GM08714 (cell line): ENCODE measurements around the gene CNNM4.

ENCODE experiments used
- H3K4me3 ChIP-seq: fragments of 200-500 bp; sonication (Bioruptor generic); 2 replicates; pipeline ENCODE4 v1.5.1; 2014; ENCODE audit warnings: mild to moderate bottlenecking, low read length, inconsistent platforms
- ZNF274 ChIP-seq: IDR thresholded peaks from 2 replicates; pipeline ENCODE4 v1.6.1; 2012; ENCODE audit warnings: mild to moderate bottlenecking, low read depth, low read length

CNNM4 gene

DNA sequence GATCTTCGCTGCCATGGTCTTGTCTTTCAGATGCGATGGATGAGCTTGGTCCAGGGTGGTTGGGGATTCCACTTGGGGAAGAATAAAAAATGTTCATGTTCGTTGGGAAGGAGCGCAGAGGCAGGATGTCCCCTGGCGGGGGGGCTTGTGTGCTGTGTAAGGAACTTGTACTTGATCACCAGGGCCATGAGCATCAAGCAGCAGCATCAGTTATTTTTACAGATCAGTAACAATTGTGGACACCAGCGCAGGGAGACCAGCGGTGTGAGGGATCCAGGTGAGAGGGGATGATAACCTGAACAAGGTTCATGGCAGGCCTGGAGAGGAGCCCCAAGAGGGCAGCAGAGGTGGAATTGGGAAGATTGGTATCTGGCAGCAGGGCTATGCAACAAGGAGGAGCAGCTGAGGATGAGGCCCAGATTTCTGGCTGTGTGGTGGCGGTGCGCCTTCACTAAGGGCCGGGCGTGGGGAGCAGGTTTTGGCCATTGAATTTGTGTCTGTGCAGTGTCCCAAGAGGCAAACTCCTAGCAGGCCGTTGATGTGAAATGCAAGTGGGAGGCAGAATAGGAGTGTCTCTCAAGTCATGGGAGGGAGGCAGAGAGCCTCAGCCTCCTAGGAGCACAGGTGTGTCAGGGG lies 59.3 kb downstream of the CNNM4 start:
- no peak overlapping the region for H3K4me3 ChIP-seq
- no peak for TF ChIP-seq ZNF274

DNA sequence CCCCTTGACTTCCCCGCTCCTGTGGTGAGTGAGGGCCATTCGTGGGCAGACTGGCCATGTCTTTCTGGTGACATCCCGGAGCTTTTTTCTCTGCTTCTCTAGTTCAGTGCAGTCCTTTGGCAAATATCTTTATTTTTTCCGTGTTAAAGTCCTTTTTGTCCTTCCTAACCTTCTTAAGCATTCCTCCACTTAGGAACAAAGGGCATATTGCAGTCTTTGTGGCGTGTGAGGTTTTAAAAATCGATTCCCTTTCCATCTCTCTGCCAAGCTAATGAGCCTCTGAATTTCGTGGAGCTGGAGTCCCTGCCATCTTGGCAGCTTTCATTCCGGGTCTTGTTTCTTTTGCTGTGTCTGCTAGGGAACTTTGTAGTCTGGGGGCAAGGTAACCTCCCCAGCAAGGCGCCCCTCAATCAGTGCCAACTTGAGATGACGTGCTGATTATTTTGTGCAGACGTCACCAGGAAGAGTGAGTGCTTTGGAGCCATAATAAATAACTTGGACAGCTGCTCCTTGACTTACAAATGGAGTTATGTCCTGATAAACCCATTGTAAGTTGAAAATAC lies 60.5 kb downstream of the CNNM4 start:
- no peak for TF ChIP-seq ZNF274
- H3K4me3 ChIP-seq = no peak overlapping the region

DNA sequence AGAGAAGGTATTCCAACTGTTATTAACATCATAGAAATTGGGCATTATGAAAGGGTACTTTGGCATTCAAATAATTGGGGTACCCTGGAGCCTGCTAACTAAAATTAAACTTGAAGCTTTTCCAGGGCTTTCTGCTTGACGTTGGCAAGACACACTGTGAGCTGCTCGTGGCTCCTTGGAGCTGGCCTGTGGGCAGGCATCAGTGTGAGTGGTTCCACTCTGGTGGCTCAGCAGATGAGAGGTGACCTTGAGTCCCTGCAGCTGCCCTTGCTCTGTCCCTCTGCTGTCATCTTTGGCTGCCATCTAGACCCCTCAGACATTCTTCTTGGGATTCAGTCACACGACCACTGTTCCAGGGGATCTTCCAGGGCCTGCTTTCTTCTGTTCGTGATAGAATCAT lies 62.1 kb downstream of the CNNM4 start:
- TF ChIP-seq ZNF274 = no peak
- H3K4me3 ChIP-seq = no peak overlapping the region

DNA sequence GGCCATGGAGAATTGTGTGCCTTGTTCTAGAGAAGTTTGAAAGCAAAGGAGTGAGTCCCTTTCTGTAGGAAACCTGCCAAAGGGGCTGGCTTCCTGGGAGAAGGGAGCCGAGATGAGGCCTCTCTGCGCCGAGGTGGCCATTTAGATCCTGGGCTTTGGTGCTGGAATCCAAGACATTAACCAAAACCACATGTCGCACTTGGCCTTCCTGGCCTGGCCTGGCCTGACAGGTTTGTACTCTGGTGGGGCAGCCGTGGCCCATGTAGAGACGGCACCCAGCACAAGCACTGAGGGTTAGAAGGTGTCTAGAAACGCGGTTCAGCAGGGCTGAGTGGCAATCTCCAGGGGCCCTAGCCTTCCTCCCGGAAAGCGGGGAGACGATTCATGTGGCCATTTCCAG lies 62.5 kb downstream of the CNNM4 start:
- H3K4me3 ChIP-seq = no peak overlapping the region
- TF ChIP-seq ZNF274 = no peak

DNA sequence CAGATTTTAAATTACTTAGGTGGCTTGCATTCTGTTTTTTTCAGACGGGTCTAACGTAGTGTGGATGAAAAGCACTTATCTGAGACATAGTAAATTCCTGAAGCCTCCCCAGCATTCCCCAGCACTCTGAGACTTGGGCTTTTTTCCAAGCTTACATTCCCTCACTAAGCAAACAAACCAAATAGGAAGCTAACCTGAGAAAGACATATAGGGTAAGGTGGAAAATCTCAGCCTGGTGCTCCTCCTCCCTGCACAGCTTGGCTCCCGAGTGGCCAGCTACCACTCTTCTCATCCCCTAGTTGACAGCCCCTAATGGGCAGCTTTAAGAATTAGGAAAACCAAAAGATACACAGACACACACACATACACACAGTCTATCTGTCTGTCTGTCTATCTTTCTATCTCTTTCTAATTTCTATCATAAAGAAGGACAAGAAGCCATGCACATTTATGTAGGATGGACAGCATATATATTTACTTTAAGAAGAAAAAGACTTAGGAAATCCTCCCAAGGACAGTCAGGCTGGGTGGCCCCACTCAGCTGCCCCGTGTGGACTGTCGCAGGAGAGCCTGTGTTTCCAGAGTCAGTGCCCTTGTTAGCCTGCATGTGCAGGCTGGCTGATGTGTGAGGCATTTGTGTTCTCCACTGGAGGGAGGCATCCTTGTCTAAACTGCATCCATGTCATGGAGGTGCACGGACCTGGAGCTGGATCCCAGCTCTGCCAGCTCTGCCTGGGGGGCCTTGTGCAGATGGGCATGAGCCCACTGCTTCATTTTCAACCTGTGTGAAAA lies 63.6 kb downstream of the CNNM4 start:
- TF ChIP-seq ZNF274 = no peak
- no peak overlapping the region for H3K4me3 ChIP-seq

GRCh38 chr2:96825057-96825456 lies 64.4 kb downstream of the CNNM4 start:
- no peak for TF ChIP-seq ZNF274
- no peak overlapping the region for H3K4me3 ChIP-seq

DNA sequence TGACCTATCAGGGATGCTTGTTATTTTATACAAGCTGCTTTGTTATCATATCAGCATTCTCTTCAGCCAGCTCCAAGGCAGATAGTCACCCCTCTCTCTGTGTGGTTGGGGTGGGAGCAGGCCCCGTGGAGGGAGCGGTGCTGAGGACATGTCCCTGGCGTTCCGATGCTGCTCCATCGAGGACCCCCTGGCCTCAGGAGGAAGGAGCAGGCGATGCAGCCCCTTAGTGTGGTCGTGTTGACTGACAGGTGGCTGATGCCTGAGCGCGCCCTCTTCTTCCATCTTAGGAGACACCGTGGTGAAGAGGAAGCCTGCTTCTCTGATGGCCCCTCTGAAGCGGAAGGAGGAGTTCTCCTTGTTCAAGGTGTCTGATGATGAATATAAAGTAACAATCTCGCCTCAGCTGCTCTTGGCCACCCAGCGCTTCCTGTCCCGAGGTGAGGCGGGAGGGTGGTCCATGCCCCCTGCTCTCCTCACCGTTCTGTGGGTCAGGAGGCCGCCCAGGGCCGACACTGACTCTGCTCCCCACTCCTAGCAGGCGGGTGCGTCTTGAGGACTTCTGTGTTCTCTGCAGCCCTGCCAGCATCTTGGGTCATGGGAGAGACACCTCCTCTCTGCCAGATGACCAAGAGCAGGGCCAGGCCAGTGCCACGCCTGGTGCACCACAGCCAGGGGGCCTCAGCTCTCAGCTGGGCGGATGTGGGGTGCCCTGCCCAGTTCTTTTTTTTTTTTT lies 66.0 kb downstream of the CNNM4 start:
- H3K4me3 ChIP-seq = no peak overlapping the region
- no peak for TF ChIP-seq ZNF274

DNA sequence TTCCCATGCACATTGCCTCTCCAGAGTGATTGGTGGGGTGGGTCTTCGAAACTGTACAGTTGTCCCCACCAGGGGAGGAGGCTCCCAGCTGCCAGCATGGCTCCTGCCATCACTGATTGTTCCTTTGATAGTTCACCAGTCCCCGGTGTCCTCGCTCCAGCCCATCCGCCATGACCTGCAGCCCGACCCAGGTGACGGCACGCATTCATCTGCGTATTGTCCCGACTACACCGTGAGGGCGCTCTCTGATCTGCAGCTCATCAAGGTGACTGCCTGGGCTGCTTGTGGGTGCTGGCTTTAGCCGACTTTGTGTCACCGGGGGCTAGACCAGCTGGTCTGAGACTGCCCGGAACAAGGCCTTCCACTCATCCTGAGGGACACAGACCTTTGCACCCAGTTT lies 67.7 kb downstream of the CNNM4 start:
- no peak for TF ChIP-seq ZNF274
- H3K4me3 ChIP-seq = no peak overlapping the region

- no peak for TF ChIP-seq ZNF274
- no peak overlapping the region for H3K4me3 ChIP-seq
Measured at GRCh38 chr2:96828874-96829273, 68.2 kb downstream of the CNNM4 start.

DNA sequence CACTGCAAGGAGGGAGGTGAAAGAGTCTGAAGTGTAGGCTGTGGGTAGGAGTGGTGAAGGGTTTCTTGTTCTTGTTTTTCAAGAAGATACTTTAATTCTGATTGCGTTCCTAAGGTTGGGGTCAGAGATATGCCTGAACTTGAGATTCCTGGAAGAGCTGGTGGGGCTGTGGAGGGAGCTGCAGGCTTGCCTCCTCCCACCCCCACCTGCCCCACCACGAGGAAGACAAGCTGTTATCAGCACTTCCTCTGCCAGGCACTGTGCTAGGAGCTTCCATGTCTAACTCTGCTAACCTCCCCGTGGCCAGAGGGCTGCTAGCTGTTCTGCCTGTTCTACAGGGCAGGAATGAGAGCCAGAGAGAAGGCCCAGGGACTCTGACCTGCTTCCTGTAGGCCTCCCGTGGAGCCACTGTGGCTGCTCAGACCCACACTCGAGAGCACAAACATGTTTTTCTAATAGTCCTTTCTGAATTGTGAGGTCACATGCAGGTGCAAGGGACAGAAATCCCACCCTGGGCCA lies 69.4 kb downstream of the CNNM4 start:
- H3K4me3 ChIP-seq = no peak overlapping the region
- no peak for TF ChIP-seq ZNF274

DNA sequence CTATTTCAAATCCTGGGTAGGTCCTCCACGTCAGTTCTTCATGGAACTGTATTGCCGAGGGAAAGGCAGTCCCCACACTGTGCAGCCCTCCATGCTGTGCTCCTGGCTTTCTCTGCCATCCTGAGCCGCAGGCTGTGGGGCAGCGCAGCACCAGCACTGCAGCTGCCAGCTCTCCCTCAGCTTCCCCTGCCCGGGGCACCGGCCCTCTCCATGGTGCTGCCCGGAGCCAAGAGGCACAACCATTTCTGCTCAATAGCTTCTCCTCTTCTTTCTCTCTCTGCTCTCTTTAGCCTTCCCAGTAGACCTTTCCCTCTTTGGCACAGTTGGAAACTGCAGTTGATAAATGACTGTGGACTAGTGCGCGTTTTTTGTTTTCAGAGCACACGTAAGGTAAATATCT lies 71.0 kb downstream of the CNNM4 start:
- no peak overlapping the region for H3K4me3 ChIP-seq
- no peak for TF ChIP-seq ZNF274

GRCh38 chr2:96832408-96832753 lies 71.7 kb downstream of the CNNM4 start:
- H3K4me3 ChIP-seq = no peak overlapping the region
- no peak for TF ChIP-seq ZNF274

GRCh38 chr2:96832754-96833507 lies 72.2 kb downstream of the CNNM4 start:
- no peak for TF ChIP-seq ZNF274
- H3K4me3 ChIP-seq = no peak overlapping the region

- no peak for TF ChIP-seq ZNF274
- no peak overlapping the region for H3K4me3 ChIP-seq
Measured at GRCh38 chr2:96835830-96836229, 75.1 kb downstream of the CNNM4 start.

GRCh38 chr2:96837575-96837974 lies 76.9 kb downstream of the CNNM4 start:
- TF ChIP-seq ZNF274 = no peak
- H3K4me3 ChIP-seq = no peak overlapping the region
